ENCODE measurements around the gene SPDEF.

DNA sequence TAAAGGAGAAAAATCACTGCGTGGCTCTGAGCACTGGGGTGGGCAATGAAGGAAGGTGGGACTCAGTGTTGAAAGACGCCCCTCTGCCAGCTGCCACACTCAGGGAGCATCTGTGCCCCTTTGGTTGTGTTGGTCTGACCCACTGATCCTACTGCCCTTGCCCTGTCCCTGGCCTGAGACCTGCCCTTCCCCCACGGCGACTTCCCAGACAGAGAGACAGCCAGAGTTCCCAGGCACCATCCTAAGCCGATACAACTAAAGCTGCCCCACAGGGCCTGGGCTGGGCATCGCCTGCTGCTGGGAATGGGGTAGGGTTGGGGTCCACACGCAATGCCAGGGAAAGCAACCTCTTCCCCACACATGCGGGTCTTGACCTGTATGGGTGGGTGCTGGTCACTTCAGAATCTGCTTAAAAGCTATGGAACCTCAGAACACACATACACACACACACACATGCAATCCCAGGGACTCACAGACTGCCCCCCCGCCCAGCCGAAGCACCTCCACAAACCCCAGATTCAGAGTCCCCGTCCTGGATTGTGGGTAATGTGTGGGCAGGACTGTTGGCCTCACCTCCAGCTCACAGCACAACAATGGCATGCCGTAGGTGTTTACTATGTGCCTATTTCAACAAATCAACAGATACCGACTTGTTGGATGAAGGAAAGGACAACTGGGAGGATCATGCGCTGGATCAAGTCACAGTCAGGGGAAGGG lies 10.9 kb upstream of the SPDEF start:
- TF ChIP-seq, protein P1, sequence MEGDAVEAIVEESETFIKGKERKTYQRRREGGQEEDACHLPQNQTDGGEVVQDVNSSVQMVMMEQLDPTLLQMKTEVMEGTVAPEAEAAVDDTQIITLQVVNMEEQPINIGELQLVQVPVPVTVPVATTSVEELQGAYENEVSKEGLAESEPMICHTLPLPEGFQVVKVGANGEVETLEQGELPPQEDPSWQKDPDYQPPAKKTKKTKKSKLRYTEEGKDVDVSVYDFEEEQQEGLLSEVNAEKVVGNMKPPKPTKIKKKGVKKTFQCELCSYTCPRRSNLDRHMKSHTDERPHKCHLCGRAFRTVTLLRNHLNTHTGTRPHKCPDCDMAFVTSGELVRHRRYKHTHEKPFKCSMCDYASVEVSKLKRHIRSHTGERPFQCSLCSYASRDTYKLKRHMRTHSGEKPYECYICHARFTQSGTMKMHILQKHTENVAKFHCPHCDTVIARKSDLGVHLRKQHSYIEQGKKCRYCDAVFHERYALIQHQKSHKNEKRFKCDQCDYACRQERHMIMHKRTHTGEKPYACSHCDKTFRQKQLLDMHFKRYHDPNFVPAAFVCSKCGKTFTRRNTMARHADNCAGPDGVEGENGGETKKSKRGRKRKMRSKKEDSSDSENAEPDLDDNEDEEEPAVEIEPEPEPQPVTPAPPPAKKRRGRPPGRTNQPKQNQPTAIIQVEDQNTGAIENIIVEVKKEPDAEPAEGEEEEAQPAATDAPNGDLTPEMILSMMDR (IDR thresholded peaks at IDR 0.05; ENCODE audit: low read depth, low read length) = no peak
- TF ChIP-seq, protein P2, sequence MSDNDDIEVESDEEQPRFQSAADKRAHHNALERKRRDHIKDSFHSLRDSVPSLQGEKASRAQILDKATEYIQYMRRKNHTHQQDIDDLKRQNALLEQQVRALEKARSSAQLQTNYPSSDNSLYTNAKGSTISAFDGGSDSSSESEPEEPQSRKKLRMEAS (IDR thresholded peaks at IDR 0.05; ENCODE audit: low read depth, low read length) = no peak
- no peak for TF ChIP-seq POLR2A (IDR thresholded peaks at IDR 0.05; ENCODE audit: extremely low read depth, insufficient read length)
